Measurements from ENCODE around the gene PCDH9. TPM values are rescaled to one million over a fixed set of nuclear protein-coding genes. Genes with fewer than 3 reads are reported as not detected.

Gene PCDH9
- total and polyA plus RNA-seq, 2 of the 4 experiments (the other 2 are of a cell fraction) = 2.2 to 10.2 TPM

- H3K79me1 ChIP-seq (ENCODE audit: low read depth in 1 of 2, low read length in 2 of 2) = no peaks in the 10 kb centered on the region
- no peak overlapping the region for H2AK5ac ChIP-seq (ENCODE audit: low read depth, low read length)
- H4K5ac ChIP-seq (ENCODE audit: low read depth, low read length) = no peak overlapping the region
- H4K8ac ChIP-seq (ENCODE audit: low read depth in 2 of 2, low read length in 2 of 2) = no peak overlapping the region
- H3K4me3 ChIP-seq (ENCODE audit: insufficient read depth, low read depth, low read length) = no peak overlapping the region
- no peak overlapping the region for H2BK15ac ChIP-seq (ENCODE audit: low read depth, low read length)
- no peak overlapping the region for H4K91ac ChIP-seq (ENCODE audit: insufficient read depth, low read depth, low read length)
- H2AK9ac ChIP-seq (replicated peaks; ENCODE audit: low read depth, low read length, poor library complexity) = no peak overlapping the region
- no peaks in the 10 kb centered on the region for H3K9me3 ChIP-seq (ENCODE audit: control insufficient read depth, insufficient read depth, low read length)
- no peak overlapping the region for H3K18ac ChIP-seq (ENCODE audit: low read depth, low read length)
- no peak for DNase-seq
- no peak overlapping the region for H2AFZ ChIP-seq (replicated peaks; ENCODE audit: low read length, poor library complexity)
- no peak overlapping the region for H3K4me2 ChIP-seq (ENCODE audit: low read depth, low read length)
- in situ Hi-C loops (cut with MboI; ENCODE audit: low sequenced_read_pairs) (no loop called here), dilution Hi-C loops (cut with HindIII; ENCODE audit: low sequenced_read_pairs, unreplicated experiment) (no loop called here), intact Hi-C loops (cut with micrococcal nuclease) (no loop called here)
- no peak overlapping the region for H2BK120ac ChIP-seq (ENCODE audit: low read depth, low read length)
- POLR2A ChIA-PET (ENCODE audit: unreplicated experiment) = no interaction called here
- no peak overlapping the region for H2BK20ac ChIP-seq (ENCODE audit: low read depth, low read length)
- H4K20me1 ChIP-seq (ENCODE audit: insufficient read depth, low read length) = no peaks in the 10 kb centered on the region
- H3K4ac ChIP-seq (ENCODE audit: low read depth, low read length) = no peak overlapping the region
- no peak overlapping the region for H2BK5ac ChIP-seq (ENCODE audit: low read depth, low read length, poor library complexity, severe bottlenecking)
- no peaks in the 10 kb centered on the region for H3K9me1 ChIP-seq (ENCODE audit: insufficient read depth, low read length)
- H3K36me3 ChIP-seq (ENCODE audit: control insufficient read depth, insufficient read depth, low read length) = no peaks in the 10 kb centered on the region
- no CpG with 5 or more reads among the region's 2 CpGs for WGBS, 2 experiments (ENCODE audit: extremely low coverage in 2 of 2, insufficient read length in 1 of 2)
- CTCF ChIA-PET = interaction anchor here (0.6 kb wide), 2 partner anchors 71 to 220 kb away, joined by 5 to 8 read pairs; no protein-coding TSS in a partner anchor
- TF ChIP-seq FOS (IDR thresholded peaks at IDR 0.05; ENCODE audit: low read depth, low read length) (no peak), RAD21 (IDR thresholded peaks at IDR 0.05; ENCODE audit: low read length) (no peak), USF2 (IDR thresholded peaks at IDR 0.05; ENCODE audit: low read depth, low read length) (no peak), NFE2L2 (IDR thresholded peaks at IDR 0.05; ENCODE audit: low read depth, low read length) (no peak), POLR2A (IDR thresholded peaks at IDR 0.05; ENCODE audit: low read depth, low read length) (no peak), MXI1 (IDR thresholded peaks at IDR 0.05; ENCODE audit: borderline replicate concordance, low read depth, low read length) (no peak), MAFK (IDR thresholded peaks at IDR 0.05; ENCODE audit: low read depth, low read length) (no peak), CTCF (conservative IDR thresholded peaks at IDR 0.05; ENCODE audit: low read depth, low read length) (no peak), CEBPB (IDR thresholded peaks at IDR 0.05; ENCODE audit: low read depth, low read length) (no peak), CHD1 (IDR thresholded peaks at IDR 0.05; ENCODE audit: low read depth, low read length) (no peak), SMC3 (IDR thresholded peaks at IDR 0.05; ENCODE audit: low read depth, low read length) (no peak), MAZ (IDR thresholded peaks at IDR 0.05; ENCODE audit: borderline replicate concordance, low read depth, low read length) (no peak), RCOR1 (IDR thresholded peaks at IDR 0.05; ENCODE audit: insufficient replicate concordance, low read length) (no peak), ELK1 (IDR thresholded peaks at IDR 0.05; ENCODE audit: borderline replicate concordance, low read depth, low read length) (no peak)
- H3K27ac ChIP-seq (ENCODE audit: insufficient read depth, low read length) = no peak overlapping the region
- no peak overlapping the region for H3K56ac ChIP-seq (ENCODE audit: extremely low read depth, insufficient read depth, low read length)
- H3K23ac ChIP-seq (ENCODE audit: low read depth, low read length) = no peak overlapping the region
- H3K14ac ChIP-seq (replicated peaks; ENCODE audit: low read depth, low read length) = no peak overlapping the region
- ATAC-seq (ENCODE audit: low read depth) = no peak
- no peaks in the 10 kb centered on the region; the same call in 1 of the 2 replicates for H3K27me3 ChIP-seq (ENCODE audit: control insufficient read depth, insufficient read depth, low read length)
- H3K4me1 ChIP-seq (ENCODE audit: control insufficient read depth, insufficient read depth, low read length) = no peaks in the 10 kb centered on the region
- no peak overlapping the region for H3K9ac ChIP-seq (ENCODE audit: low read depth, low read length)
- no TSS peak for BruUV-seq (replicated peaks)
These were observed 278.7 kb downstream of the PCDH9 start for GRCh38 chr13:66951426-66951825.

All from IMR-90 (cell line).